A549 (cell line): Measurements from ENCODE around the gene C1QTNF1. TPM values are rescaled to one million over a fixed set of nuclear protein-coding genes. Genes with fewer than 3 reads are reported as not detected.

ENCODE experiments used
- ATAC-seq, 2 experiments: fragments of 200-7000 bp in 1 of 2; fragments of >200 bp in 1 of 2; cut with Nextera tagmentation in 1 of 2; cut with Tn5 transposase in 1 of 2; 3 replicates each; pipeline versions ENCODE4 v1.8.0 to v1.9.1; 2018 to 2020; ENCODE audit warnings: mild to moderate bottlenecking in 1 of 2, moderate library complexity in 1 of 2
- CTCF ChIA-PET: fragments of 300-600 bp; sonication (Branson Sonifier 250); formaldehyde crosslinking; extraction: SDS; loops from one replicate; lab custom pipeline; 2021; ENCODE audit warnings: antibody characterized with exemption, inconsistent platforms; lab: Yijun Ruan, JAX
- POLR2A ChIA-PET: fragments of 350-600 bp; formaldehyde crosslinking; extraction: SDS; loops from one replicate; lab custom pipeline; 2021; ENCODE audit warnings: antibody characterized with exemption, inconsistent platforms; lab: Yijun Ruan, JAX
- DNase-seq, 2 experiments: peaks; one replicate each; pipeline versions ENCODE4 v3.0.0 to v3.0.0-alpha.2; 2011 to 2016; ENCODE audit warnings: low read depth in 1 of 2, low spot score in 1 of 2
- FAIRE-seq: peaks from 2 replicates; lab custom pipeline; 2011; peaks lifted over from hg19 to GRCh38; lab: Jason Lieb, UNC
- H3K27ac ChIP-seq, 2 experiments: fragments of >200 bp; sonication (Bioruptor Twin); formaldehyde crosslinking; 3 replicates each; pipeline ENCODE4 v1.5.1; 2016 to 2017
- H3K4me1 ChIP-seq: fragments of >200 bp; sonication (Bioruptor Twin); formaldehyde crosslinking; 3 replicates; pipeline ENCODE4 v1.6.1; 2016
- H3K4me2 ChIP-seq: fragments of >200 bp; sonication (Bioruptor Twin); formaldehyde crosslinking; 3 replicates; pipeline ENCODE4 v1.6.1; 2016
- H3K4me3 ChIP-seq: fragments of >200 bp; sonication (Bioruptor Twin); formaldehyde crosslinking; 3 replicates; pipeline ENCODE4 v1.5.1; 2016
- H3K9me3 ChIP-seq: fragments of >200 bp; sonication (Bioruptor Twin); formaldehyde crosslinking; 3 replicates; pipeline ENCODE4 v1.6.1; 2016
- BCL3 ChIP-seq: fragments of >200 bp; sonication (Bioruptor Twin); formaldehyde crosslinking; IDR thresholded peaks from 3 replicates; pipeline ENCODE4 v1.6.1; 2016
- CBX2 ChIP-seq: fragments of 200-600 bp; sonication (generic); IDR thresholded peaks from 2 replicates; pipeline ENCODE4 v1.6.1; 2016; ENCODE audit warnings: low read depth, mild to moderate bottlenecking, borderline replicate concordance
- CBX8 ChIP-seq: fragments of 200-600 bp; sonication (generic); IDR thresholded peaks from 2 replicates; pipeline ENCODE4 v1.6.1; 2016
- CHD4 ChIP-seq: fragments of 200-600 bp; sonication (generic); IDR thresholded peaks from 2 replicates; pipeline ENCODE4 v1.6.1; 2016; ENCODE audit warnings: antibody characterized with exemption, mild to moderate bottlenecking, borderline replicate concordance
- E2F6 ChIP-seq: IDR thresholded peaks from 2 replicates; pipeline ENCODE4 v1.6.1; 2012; ENCODE audit warnings: low read depth, borderline replicate concordance
- EHMT2 ChIP-seq: fragments of 200-600 bp; sonication (generic); IDR thresholded peaks from 2 replicates; pipeline ENCODE4 v1.6.1; 2016; ENCODE audit warnings: antibody characterized with exemption, low read depth, mild to moderate bottlenecking, moderate library complexity
- ELK1 ChIP-seq: fragments of 150-350 bp; IDR thresholded peaks from 2 replicates; pipeline ENCODE4 v1.6.1; 2014; ENCODE audit warnings: low read depth, mild to moderate bottlenecking, low read length
- ESRRA ChIP-seq: fragments of 150-350 bp; IDR thresholded peaks from 2 replicates; pipeline ENCODE4 v1.6.1; 2014; ENCODE audit warnings: mild to moderate bottlenecking, low read length, borderline replicate concordance
- FOSB ChIP-seq: fragments of 250-450 bp; sonication (Bioruptor Pico); IDR thresholded peaks from 2 replicates; pipeline ENCODE4 v1.5.0; 2020; ENCODE audit warnings: mild to moderate bottlenecking, moderate library complexity
- FOSL2 ChIP-seq, 2 experiments: fragments of 450-650 bp in 1 of 2; fragments of >200 bp in 1 of 2; sonication (Bioruptor Twin) in 1 of 2; formaldehyde crosslinking; IDR thresholded peaks; 2 replicates each; pipeline versions ENCODE4 v1.5.0 to v1.6.1; 2016 to 2020; ENCODE audit warnings: mild to moderate bottlenecking in 1 of 2, moderate library complexity in 1 of 2
- HDAC2 ChIP-seq: fragments of 200-600 bp; sonication (generic); IDR thresholded peaks from 2 replicates; pipeline ENCODE4 v1.6.1; 2016
- HOXB13 ChIP-seq: fragments of 250-450 bp; sonication (Bioruptor Pico); IDR thresholded peaks from 2 replicates; pipeline ENCODE4 v1.5.0; 2020; ENCODE audit warnings: low read depth, mild to moderate bottlenecking, moderate library complexity
- HOXB5 ChIP-seq: fragments of 250-450 bp; sonication (Bioruptor Pico); IDR thresholded peaks from 2 replicates; pipeline ENCODE4 v1.5.0; 2020; ENCODE audit warnings: mild to moderate bottlenecking, moderate library complexity
- JUN ChIP-seq, 2 experiments: fragments of >200 bp; sonication (Bioruptor Twin); formaldehyde crosslinking; IDR thresholded peaks; 2 replicates in 1 of 2; 3 replicates in 1 of 2; pipeline ENCODE4 v1.6.1; 2016 to 2017
- JUNB ChIP-seq: fragments of >200 bp; sonication (Bioruptor Twin); formaldehyde crosslinking; IDR thresholded peaks from 2 replicates; pipeline ENCODE4 v1.6.1; 2016
- MAFK ChIP-seq: fragments of 450-650 bp; IDR thresholded peaks from 2 replicates; pipeline ENCODE4 v1.6.1; 2014; ENCODE audit not compliant: partially characterized antibody
- MAX ChIP-seq: IDR thresholded peaks from 2 replicates; pipeline ENCODE4 v1.6.1; 2012
- MAZ ChIP-seq: fragments of 150-350 bp; IDR thresholded peaks from 2 replicates; pipeline ENCODE4 v1.6.1; 2014; ENCODE audit warnings: antibody characterized with exemption, low read depth, low read length, borderline replicate concordance
- NFE2L2 ChIP-seq: fragments of 150-350 bp; conservative IDR thresholded peaks from 2 replicates; pipeline ENCODE4 v1.6.1; 2014; ENCODE audit warnings: low read length
- NPAS2 ChIP-seq: fragments of 250-450 bp; sonication (Bioruptor Pico); IDR thresholded peaks from 2 replicates; pipeline ENCODE4 v1.8.0; 2022; ENCODE audit warnings: mild to moderate bottlenecking, moderate library complexity, borderline replicate concordance
- PBX3 ChIP-seq: IDR thresholded peaks from 2 replicates; pipeline ENCODE4 v1.6.1; 2012
- POLR2AphosphoS2 ChIP-seq: conservative IDR thresholded peaks from 2 replicates; pipeline ENCODE4 v1.6.1; 2012; ENCODE audit warnings: low read length, improper control_type of control experiment, inconsistent platforms
- RAD21 ChIP-seq, 2 experiments: fragments of >200 bp in 1 of 2; sonication (Bioruptor Twin) in 1 of 2; formaldehyde crosslinking in 1 of 2; IDR thresholded peaks in 1 of 2; conservative IDR thresholded peaks in 1 of 2; 2 replicates in 1 of 2; 3 replicates in 1 of 2; pipeline ENCODE4 v1.6.1; 2012 to 2018; ENCODE audit warnings: inconsistent platforms in 1 of 2
- SMC3 ChIP-seq: fragments of >200 bp; sonication (Bioruptor Twin); formaldehyde crosslinking; IDR thresholded peaks from 3 replicates; pipeline ENCODE4 v1.6.1; 2018; ENCODE audit warnings: inconsistent platforms
- TFCP2L1 ChIP-seq: fragments of 250-450 bp; sonication (Bioruptor Pico); IDR thresholded peaks from 2 replicates; pipeline ENCODE4 v1.5.0; 2021; ENCODE audit warnings: mild to moderate bottlenecking
- USF2 ChIP-seq: fragments of 450-650 bp; IDR thresholded peaks from 2 replicates; pipeline ENCODE4 v1.6.1; 2014; ENCODE audit warnings: antibody characterized with exemption
- ZSCAN20 ChIP-seq: fragments of 250-450 bp; sonication (Bioruptor Pico); IDR thresholded peaks from 2 replicates; pipeline ENCODE4 v1.8.0; 2022; ENCODE audit warnings: mild to moderate bottlenecking, moderate library complexity
- WGBS: methylation state at CpG from one replicate; pipeline ENCODE4 v1.1.6; 2017; ENCODE audit errors: missing lambda C conversion rate; 5-methylcytosine and 5-hydroxymethylcytosine counted together
- polyA plus RNA-seq, 4 experiments: library from polyadenylated mRNA; depleted of rRNA in 3 of 4; stranded (reverse); fragments of >200 nt; fragmentation: RNase III in 1 of 4; extraction: RNeasy Plus Mini Kit Qiagen cat#74134 plus additional on column Dnase treatment in 1 of 4; gene quantifications; 2 replicates in 3 of 4; 3 replicates in 1 of 4; pipeline ENCODE4 v1.2.3, GENCODE V29; 2011 to 2017

C1QTNF1 gene
- polyA plus RNA-seq, 2 of the 4 experiments (the other 2 are of a cell fraction): 10.2 to 26.1 TPM

- 90% methylated on average over 15 of the region's 15 CpGs for WGBS
- no peak overlapping the region for H3K4me3 ChIP-seq
- H3K27ac ChIP-seq: no peak overlapping the region
- no peak for TF ChIP-seq CHD4
- no peak for TF ChIP-seq FOSL2 (IDR thresholded peaks at IDR 0.05)
- peak; percentile 15; the same call in 1 of the 2 replicates for TF ChIP-seq FOSL2 (CRISPR knock-in tag; IDR thresholded peaks at IDR 0.05)
- ChIA-PET CTCF (interaction anchor here (0.9 to 19.8 kb wide), 6 partner anchors 8 to 305 kb away, joined by 4 to 555 read pairs (median 14); no protein-coding TSS in a partner anchor), POLR2A (no interaction called here)
- no peak overlapping the region for H3K4me2 ChIP-seq
- ATAC-seq: peak; percentile 6 to 20; a peak in 4 of 6 replicates
- DNase-seq: no peak
- no peaks in the 10 kb centered on the region for H3K9me3 ChIP-seq
- FAIRE-seq: no peak
- H3K4me1 ChIP-seq: 0 out of 3 replicates have a peak, but pooled peaks cover 6% of the 10 kb centered on the region
Measured at GRCh38 chr17:79095345-79096055, 71.5 kb downstream of the C1QTNF1 start.

GRCh38 chr17:79096477-79096876 lies 72.5 kb downstream of the C1QTNF1 start:
- no peak overlapping the region for H3K4me2 ChIP-seq
- no peak for FAIRE-seq
- POLR2A ChIA-PET: no interaction called here
- no peak for TF ChIP-seq NPAS2 (CRISPR knock-in tag)
- TF ChIP-seq POLR2AphosphoS2: no peak
- TF ChIP-seq ELK1: no peak
- TF ChIP-seq JUN (IDR thresholded peaks at IDR 0.05): no peak
- TF ChIP-seq ESRRA: no peak
- TF ChIP-seq NFE2L2: no peak
- TF ChIP-seq SMC3: no peak
- no peak for TF ChIP-seq HDAC2
- no peak for TF ChIP-seq HOXB13 (CRISPR knock-in tag)
- no peak for TF ChIP-seq USF2
- no peak for TF ChIP-seq MAZ
- TF ChIP-seq HOXB5: no peak
- TF ChIP-seq FOSB (CRISPR knock-in tag): no peak
- TF ChIP-seq CBX8: no peak
- TF ChIP-seq, all 56 proteins: peak for 0
- H3K4me3 ChIP-seq: no peak overlapping the region
- H3K27ac ChIP-seq: no peak overlapping the region
- no peak for DNase-seq
- 0 out of 3 replicates have a peak, but pooled peaks cover 6% of the 10 kb centered on the region for H3K4me1 ChIP-seq
- 75% methylated on average over 15 of the region's 16 CpGs for WGBS
- H3K9me3 ChIP-seq: no peaks in the 10 kb centered on the region
- ATAC-seq: no peak
- CTCF ChIA-PET: interaction anchor here (3.1 to 19.8 kb wide), 3 partner anchors 9 to 294 kb away, joined by 21 to 555 read pairs (median 38); no protein-coding TSS in a partner anchor

GRCh38 chr17:79097226-79098055 lies 73.5 kb downstream of the C1QTNF1 start:
- Histone ChIP-seq H3K4me1 (0 out of 3 replicates have a peak, but pooled peaks cover 6% of the 10 kb centered on the region), H3K4me2 (peak overlapping the region; percentile 40; the same call in 2 of the 3 replicates), H3K9me3 (no peaks in the 10 kb centered on the region), H3K4me3 (no peak overlapping the region), H3K27ac (no peak overlapping the region)
- DNase-seq (no peak), FAIRE-seq (no peak), ATAC-seq (no peak)
- ChIA-PET CTCF (interaction anchor here (0.6 to 9.7 kb wide), 5 partner anchors 10 to 295 kb away, joined by 3 to 67 read pairs (median 21); no protein-coding TSS in a partner anchor), POLR2A (no interaction called here)
- 55% methylated on average over 23 of the region's 52 CpGs for WGBS
- TF ChIP-seq BCL3 (no peak), ESRRA (no peak), EHMT2 (no peak), JUNB (no peak), ZSCAN20 (CRISPR knock-in tag) (no peak), MAFK (no peak), RAD21 (conservative IDR thresholded peaks at IDR 0.05 in 1 of 2, IDR thresholded peaks at IDR 0.05 in 1 of 2) (no peak), TFCP2L1 (CRISPR knock-in tag) (no peak), MAX (no peak), PBX3 (no peak), NPAS2 (CRISPR knock-in tag) (no peak), CBX2 (no peak), E2F6 (no peak)
